ENCODE measurements around the gene DLGAP1.

DLGAP1 gene

GRCh38 chr18:3468066-3468705, 986.9 kb downstream of the DLGAP1 start:
- no peak overlapping the region for H3K4me3 ChIP-seq (ENCODE audit: low read length in 2 of 2)
- DNase-seq (ENCODE audit: low spot score), result no peak
- H2BK5ac ChIP-seq (ENCODE audit: low read length), result no peak overlapping the region
- H4K8ac ChIP-seq (ENCODE audit: low read depth, low read length), result no peak overlapping the region
- peaks cover 2 to 4% of the 10 kb centered on the region in 2 donors for H3K4me1 ChIP-seq (ENCODE audit: control insufficient read depth in 2 of 2, insufficient read depth in 1 of 2, low read depth in 1 of 2, low read length in 2 of 2)
- H3K27me3 ChIP-seq (ENCODE audit: control insufficient read depth in 3 of 3, insufficient read depth in 3 of 3, low read depth in 1 of 3, low read length in 3 of 3), result no peaks in the 10 kb centered on the region
- no peak overlapping the region for H3K14ac ChIP-seq (ENCODE audit: low read length)
- no CpG with 5 or more reads among the region's 9 CpGs for WGBS, 2 donors (ENCODE audit: extremely low coverage in 2 of 2, insufficient read length in 2 of 2, insufficient replicate concordance in 1 of 2)
- no peak overlapping the region for H2BK12ac ChIP-seq (ENCODE audit: low read length)
- H3K4ac ChIP-seq (ENCODE audit: low read length), result no peak overlapping the region
- H3K4me2 ChIP-seq (ENCODE audit: insufficient read depth, low read length, poor library complexity, severe bottlenecking), result no peak overlapping the region
- no peak overlapping the region for H2BK15ac ChIP-seq (ENCODE audit: low read length)
- H3K79me1 ChIP-seq (ENCODE audit: low read depth, low read length), result no peaks in the 10 kb centered on the region
- H2AFZ ChIP-seq (ENCODE audit: low read length), result no peak overlapping the region
- H4K91ac ChIP-seq (ENCODE audit: low read depth, low read length, poor library complexity), result no peak overlapping the region
- H3K27ac ChIP-seq (replicated peaks; ENCODE audit: low read length), result no peak overlapping the region
- no peak overlapping the region for H2BK120ac ChIP-seq (ENCODE audit: low read depth, low read length)
- no peaks in the 10 kb centered on the region for H3K36me3 ChIP-seq (replicated peaks in 1 of 2; ENCODE audit: control insufficient read depth in 2 of 2, insufficient read depth in 2 of 2, low read length in 2 of 2)
- H3K9ac ChIP-seq (ENCODE audit: low read depth, low read length, poor library complexity), result no peak overlapping the region
- no peak overlapping the region for H3K23ac ChIP-seq (ENCODE audit: low read depth, low read length, poor library complexity)
- no peak overlapping the region for H2AK5ac ChIP-seq (ENCODE audit: low read depth, low read length)
- H3K9me3 ChIP-seq (replicated peaks in 1 of 2; ENCODE audit: control insufficient read depth in 2 of 2, insufficient read depth in 1 of 2, low read depth in 1 of 2, low read length in 2 of 2), result no peaks in the 10 kb centered on the region
- H3K18ac ChIP-seq (ENCODE audit: low read length), result no peak overlapping the region

GRCh38 chr18:3466872-3467271, 988.2 kb downstream of the DLGAP1 start:
- Histone ChIP-seq H3K4me3 (ENCODE audit: low read length in 2 of 2) (no peak overlapping the region), H3K27ac (replicated peaks; ENCODE audit: low read length) (no peak overlapping the region), H4K8ac (ENCODE audit: low read depth, low read length) (no peak overlapping the region), H3K4me2 (ENCODE audit: insufficient read depth, low read length, poor library complexity, severe bottlenecking) (no peak overlapping the region), H2BK5ac (ENCODE audit: low read length) (no peak overlapping the region), H3K27me3 (ENCODE audit: control insufficient read depth in 3 of 3, insufficient read depth in 3 of 3, low read depth in 1 of 3, low read length in 3 of 3) (no peaks in the 10 kb centered on the region), H2BK12ac (ENCODE audit: low read length) (no peak overlapping the region), H3K4me1 (ENCODE audit: control insufficient read depth in 2 of 2, insufficient read depth in 1 of 2, low read depth in 1 of 2, low read length in 2 of 2) (peaks cover 2 to 10% of the 10 kb centered on the region in 2 donors), H3K4ac (ENCODE audit: low read length) (no peak overlapping the region), H3K23ac (ENCODE audit: low read depth, low read length, poor library complexity) (no peak overlapping the region), H3K36me3 (replicated peaks in 1 of 2; ENCODE audit: control insufficient read depth in 2 of 2, insufficient read depth in 2 of 2, low read length in 2 of 2) (peaks cover 0 to 5% of the 10 kb centered on the region in 2 donors), H3K9me3 (replicated peaks in 1 of 2; ENCODE audit: control insufficient read depth in 2 of 2, insufficient read depth in 1 of 2, low read depth in 1 of 2, low read length in 2 of 2) (peaks cover 0 to 5% of the 10 kb centered on the region in 2 donors), H2BK15ac (ENCODE audit: low read length) (no peak overlapping the region), H3K18ac (ENCODE audit: low read length) (no peak overlapping the region), H3K79me1 (ENCODE audit: low read depth, low read length) (no peaks in the 10 kb centered on the region), H2BK120ac (ENCODE audit: low read depth, low read length) (no peak overlapping the region), H4K91ac (ENCODE audit: low read depth, low read length, poor library complexity) (no peak overlapping the region), H2AFZ (ENCODE audit: low read length) (no peak overlapping the region), H2AK5ac (ENCODE audit: low read depth, low read length) (no peak overlapping the region), H3K14ac (ENCODE audit: low read length) (no peak overlapping the region), H3K9ac (ENCODE audit: low read depth, low read length, poor library complexity) (peak overlapping the region; percentile 15)
- DNase-seq (ENCODE audit: low spot score), result no peak
- WGBS, 2 donors (ENCODE audit: extremely low coverage in 2 of 2, insufficient read length in 2 of 2, insufficient replicate concordance in 1 of 2), result no CpG with 5 or more reads among the region's 2 CpGs

- peaks cover 0 to 13% of the 10 kb centered on the region in 2 donors for H3K36me3 ChIP-seq (replicated peaks in 1 of 2; ENCODE audit: control insufficient read depth in 2 of 2, insufficient read depth in 2 of 2, low read length in 2 of 2)
- H2BK15ac ChIP-seq (ENCODE audit: low read length), result no peak overlapping the region
- H3K4me2 ChIP-seq (ENCODE audit: insufficient read depth, low read length, poor library complexity, severe bottlenecking), result no peak overlapping the region
- no peak overlapping the region for H3K27ac ChIP-seq (replicated peaks; ENCODE audit: low read length)
- no peak overlapping the region for H3K14ac ChIP-seq (ENCODE audit: low read length)
- peaks cover 2 to 10% of the 10 kb centered on the region in 2 donors for H3K4me1 ChIP-seq (ENCODE audit: control insufficient read depth in 2 of 2, insufficient read depth in 1 of 2, low read depth in 1 of 2, low read length in 2 of 2)
- no peaks in the 10 kb centered on the region for H3K79me1 ChIP-seq (ENCODE audit: low read depth, low read length)
- H2AFZ ChIP-seq (ENCODE audit: low read length), result no peak overlapping the region
- no peak overlapping the region for H3K18ac ChIP-seq (ENCODE audit: low read length)
- no peak overlapping the region for H3K4ac ChIP-seq (ENCODE audit: low read length)
- H3K23ac ChIP-seq (ENCODE audit: low read depth, low read length, poor library complexity), result no peak overlapping the region
- H2AK5ac ChIP-seq (ENCODE audit: low read depth, low read length), result no peak overlapping the region
- H4K8ac ChIP-seq (ENCODE audit: low read depth, low read length), result no peak overlapping the region
- H2BK12ac ChIP-seq (ENCODE audit: low read length), result no peak overlapping the region
- no peak for DNase-seq (ENCODE audit: low spot score)
- H3K9ac ChIP-seq (ENCODE audit: low read depth, low read length, poor library complexity), result no peak overlapping the region
- H2BK120ac ChIP-seq (ENCODE audit: low read depth, low read length), result no peak overlapping the region
- peaks cover 0 to 14% of the 10 kb centered on the region in 2 donors for H3K9me3 ChIP-seq (replicated peaks in 1 of 2; ENCODE audit: control insufficient read depth in 2 of 2, insufficient read depth in 1 of 2, low read depth in 1 of 2, low read length in 2 of 2)
- no peaks in the 10 kb centered on the region for H3K27me3 ChIP-seq (ENCODE audit: control insufficient read depth in 3 of 3, insufficient read depth in 3 of 3, low read depth in 1 of 3, low read length in 3 of 3)
- no peak overlapping the region for H4K91ac ChIP-seq (ENCODE audit: low read depth, low read length, poor library complexity)
- WGBS, 2 donors (ENCODE audit: extremely low coverage in 2 of 2, insufficient read length in 2 of 2, insufficient replicate concordance in 1 of 2), result no CpG with 5 or more reads among the region's 5 CpGs
- no peak overlapping the region for H2BK5ac ChIP-seq (ENCODE audit: low read length)
- H3K4me3 ChIP-seq (ENCODE audit: low read length in 2 of 2), result no peak overlapping the region
Measured at GRCh38 chr18:3466045-3466444, 989.1 kb downstream of the DLGAP1 start.

- H3K14ac ChIP-seq (ENCODE audit: low read length), result no peak overlapping the region
- peaks cover 0 to 40% of the 10 kb centered on the region in 2 donors for H3K9me3 ChIP-seq (replicated peaks in 1 of 2; ENCODE audit: control insufficient read depth in 2 of 2, insufficient read depth in 1 of 2, low read depth in 1 of 2, low read length in 2 of 2)
- no peak overlapping the region for H3K4ac ChIP-seq (ENCODE audit: low read length)
- no peak overlapping the region for H2BK12ac ChIP-seq (ENCODE audit: low read length)
- H3K4me2 ChIP-seq (ENCODE audit: insufficient read depth, low read length, poor library complexity, severe bottlenecking), result no peak overlapping the region
- no CpG with 5 or more reads among the region's 2 CpGs for WGBS, 2 donors (ENCODE audit: extremely low coverage in 2 of 2, insufficient read length in 2 of 2, insufficient replicate concordance in 1 of 2)
- H2BK120ac ChIP-seq (ENCODE audit: low read depth, low read length), result no peak overlapping the region
- no peak overlapping the region for H3K23ac ChIP-seq (ENCODE audit: low read depth, low read length, poor library complexity)
- H4K91ac ChIP-seq (ENCODE audit: low read depth, low read length, poor library complexity), result no peak overlapping the region
- peaks cover 1 to 16% of the 10 kb centered on the region in 2 donors for H3K4me1 ChIP-seq (ENCODE audit: control insufficient read depth in 2 of 2, insufficient read depth in 1 of 2, low read depth in 1 of 2, low read length in 2 of 2)
- H3K79me1 ChIP-seq (ENCODE audit: low read depth, low read length), result no peaks in the 10 kb centered on the region
- no peaks in the 10 kb centered on the region for H3K27me3 ChIP-seq (ENCODE audit: control insufficient read depth in 3 of 3, insufficient read depth in 3 of 3, low read depth in 1 of 3, low read length in 3 of 3)
- no peak overlapping the region for H3K9ac ChIP-seq (ENCODE audit: low read depth, low read length, poor library complexity)
- no peak overlapping the region for H2BK5ac ChIP-seq (ENCODE audit: low read length)
- H2BK15ac ChIP-seq (ENCODE audit: low read length), result no peak overlapping the region
- no peak overlapping the region for H2AFZ ChIP-seq (ENCODE audit: low read length)
- H3K18ac ChIP-seq (ENCODE audit: low read length), result no peak overlapping the region
- peaks cover 3 to 42% of the 10 kb centered on the region in 2 donors for H3K36me3 ChIP-seq (replicated peaks in 1 of 2; ENCODE audit: control insufficient read depth in 2 of 2, insufficient read depth in 2 of 2, low read length in 2 of 2)
- H2AK5ac ChIP-seq (ENCODE audit: low read depth, low read length), result no peak overlapping the region
- H3K4me3 ChIP-seq (ENCODE audit: low read length in 2 of 2), result no peak overlapping the region
- H3K27ac ChIP-seq (replicated peaks; ENCODE audit: low read length), result no peak overlapping the region
- no peak for DNase-seq (ENCODE audit: low spot score)
- no peak overlapping the region for H4K8ac ChIP-seq (ENCODE audit: low read depth, low read length)
Measured at GRCh38 chr18:3463051-3463450, 992.1 kb downstream of the DLGAP1 start.

Measured in neuronal stem cell (in vitro differentiated cells).